ENCODE measurements around the gene UBL4A.

DNA sequence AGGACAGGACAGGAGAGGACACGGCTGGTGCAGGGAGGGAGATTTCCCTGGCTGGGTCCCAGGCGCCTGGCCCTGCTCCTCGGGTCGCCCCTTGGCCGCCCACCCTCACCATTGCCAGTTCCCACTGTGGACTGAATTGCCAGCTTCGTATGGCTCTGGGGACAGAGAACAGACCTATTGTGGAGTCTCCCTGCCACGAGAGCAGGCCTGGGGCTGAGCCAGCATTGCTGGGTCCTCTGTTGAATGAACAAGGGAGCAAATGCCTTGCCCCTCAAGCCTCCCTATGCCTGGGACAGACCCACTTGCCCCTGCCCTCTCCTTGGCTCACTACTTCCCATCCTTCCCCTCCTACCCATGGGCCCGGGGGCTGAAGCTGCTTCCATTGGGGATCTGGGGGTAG, 24.0 kb downstream of the UBL4A start:
- TF ChIP-seq, protein P1, sequence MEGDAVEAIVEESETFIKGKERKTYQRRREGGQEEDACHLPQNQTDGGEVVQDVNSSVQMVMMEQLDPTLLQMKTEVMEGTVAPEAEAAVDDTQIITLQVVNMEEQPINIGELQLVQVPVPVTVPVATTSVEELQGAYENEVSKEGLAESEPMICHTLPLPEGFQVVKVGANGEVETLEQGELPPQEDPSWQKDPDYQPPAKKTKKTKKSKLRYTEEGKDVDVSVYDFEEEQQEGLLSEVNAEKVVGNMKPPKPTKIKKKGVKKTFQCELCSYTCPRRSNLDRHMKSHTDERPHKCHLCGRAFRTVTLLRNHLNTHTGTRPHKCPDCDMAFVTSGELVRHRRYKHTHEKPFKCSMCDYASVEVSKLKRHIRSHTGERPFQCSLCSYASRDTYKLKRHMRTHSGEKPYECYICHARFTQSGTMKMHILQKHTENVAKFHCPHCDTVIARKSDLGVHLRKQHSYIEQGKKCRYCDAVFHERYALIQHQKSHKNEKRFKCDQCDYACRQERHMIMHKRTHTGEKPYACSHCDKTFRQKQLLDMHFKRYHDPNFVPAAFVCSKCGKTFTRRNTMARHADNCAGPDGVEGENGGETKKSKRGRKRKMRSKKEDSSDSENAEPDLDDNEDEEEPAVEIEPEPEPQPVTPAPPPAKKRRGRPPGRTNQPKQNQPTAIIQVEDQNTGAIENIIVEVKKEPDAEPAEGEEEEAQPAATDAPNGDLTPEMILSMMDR (IDR thresholded peaks at IDR 0.05; ENCODE audit: borderline replicate concordance, extremely low read depth, low read length, poor library complexity, severe bottlenecking), result no peak
- no peak for TF ChIP-seq EZH2 (IDR thresholded peaks at IDR 0.05; ENCODE audit: borderline replicate concordance, low read depth, low read length, severe bottlenecking)
